ENCODE measurements around the gene TGFB3. TPM values are rescaled to one million over a fixed set of nuclear protein-coding genes. Genes with fewer than 3 reads are reported as not detected.

TGFB3 gene
- total and polyA plus RNA-seq, 2 donors (not counting 1 experiment from before 2014, with no cell fraction given) = 7.0 to 9.4 TPM

DNA sequence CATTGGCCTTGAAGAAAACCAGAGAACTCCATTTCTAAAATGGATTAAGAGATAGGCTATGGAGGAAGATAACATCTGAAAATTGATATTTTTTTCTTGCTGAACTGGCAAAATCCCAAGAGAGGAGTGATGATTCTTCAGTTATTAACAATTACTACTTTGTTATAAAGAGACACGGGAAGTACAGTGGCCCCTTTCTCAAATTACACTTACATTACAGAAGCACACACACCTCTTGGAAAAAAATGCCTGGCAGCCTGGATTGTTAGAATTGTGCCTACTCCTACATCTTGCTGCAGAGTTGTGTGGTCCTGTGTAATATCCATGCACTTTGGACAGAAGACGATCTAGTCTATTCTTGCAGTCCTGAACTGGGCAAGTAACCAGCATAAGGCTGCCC lies 71.7 kb downstream of the TGFB3 start:
- 100% methylated on average over 1 of the region's 2 CpGs for WGBS (ENCODE audit: insufficient coverage)
- no peaks in the 10 kb centered on the region for H3K27me3 Mint-ChIP-seq
- TF ChIP-seq EZH2 (IDR thresholded peaks at IDR 0.05; ENCODE audit: borderline replicate concordance, insufficient read depth, low read depth, low read length, poor library complexity, severe bottlenecking) = no peak
- TF ChIP-seq, protein P1, sequence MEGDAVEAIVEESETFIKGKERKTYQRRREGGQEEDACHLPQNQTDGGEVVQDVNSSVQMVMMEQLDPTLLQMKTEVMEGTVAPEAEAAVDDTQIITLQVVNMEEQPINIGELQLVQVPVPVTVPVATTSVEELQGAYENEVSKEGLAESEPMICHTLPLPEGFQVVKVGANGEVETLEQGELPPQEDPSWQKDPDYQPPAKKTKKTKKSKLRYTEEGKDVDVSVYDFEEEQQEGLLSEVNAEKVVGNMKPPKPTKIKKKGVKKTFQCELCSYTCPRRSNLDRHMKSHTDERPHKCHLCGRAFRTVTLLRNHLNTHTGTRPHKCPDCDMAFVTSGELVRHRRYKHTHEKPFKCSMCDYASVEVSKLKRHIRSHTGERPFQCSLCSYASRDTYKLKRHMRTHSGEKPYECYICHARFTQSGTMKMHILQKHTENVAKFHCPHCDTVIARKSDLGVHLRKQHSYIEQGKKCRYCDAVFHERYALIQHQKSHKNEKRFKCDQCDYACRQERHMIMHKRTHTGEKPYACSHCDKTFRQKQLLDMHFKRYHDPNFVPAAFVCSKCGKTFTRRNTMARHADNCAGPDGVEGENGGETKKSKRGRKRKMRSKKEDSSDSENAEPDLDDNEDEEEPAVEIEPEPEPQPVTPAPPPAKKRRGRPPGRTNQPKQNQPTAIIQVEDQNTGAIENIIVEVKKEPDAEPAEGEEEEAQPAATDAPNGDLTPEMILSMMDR (IDR thresholded peaks at IDR 0.05) = no peak
- CTCF ChIA-PET = interaction anchor here (14.1 kb wide), 1 partner anchor 70 kb away, joined by 376 read pairs; the partner anchor contains the start of genes IFT43 and TGFB3
- H3K4me1 Mint-ChIP-seq = no peaks in the 10 kb centered on the region
- H3K4me3 Mint-ChIP-seq = no peak overlapping the region
- ATAC-seq (ENCODE audit: low read depth) (no peak), DNase-seq (no peak)
- Histone ChIP-seq H3K36me3 (replicated peaks in 1 of 2; ENCODE audit: control extremely low read depth in 1 of 2, control insufficient read depth in 1 of 2, extremely low read depth in 1 of 2, insufficient read depth in 2 of 2, low read length in 1 of 2) (no peaks in the 10 kb centered on the region), H3K9me3 (ENCODE audit: control extremely low read depth in 1 of 3, control insufficient read depth in 2 of 3, insufficient read depth in 1 of 3, low read length in 2 of 3) (no peaks in the 10 kb centered on the region), H3K4me2 (replicated peaks; ENCODE audit: low read depth, low read length, poor library complexity, severe bottlenecking) (no peak overlapping the region), H3K4me1 (ENCODE audit: control insufficient read depth in 2 of 2, insufficient read depth in 2 of 2, low read length in 2 of 2) (no peaks in the 10 kb centered on the region), H3K27me3 (replicated peaks in 1 of 4; ENCODE audit: control extremely low read depth in 1 of 4, control insufficient read depth in 3 of 4, insufficient read depth in 4 of 4, low read length in 3 of 4) (no peaks in the 10 kb centered on the region), H3K9ac (ENCODE audit: low read length) (no peak overlapping the region), H2AFZ (ENCODE audit: insufficient read depth, low read depth, low read length, poor library complexity, severe bottlenecking) (no peak overlapping the region), H4K20me1 (ENCODE audit: control insufficient read depth, insufficient read depth, low read length, poor library complexity, severe bottlenecking) (no peaks in the 10 kb centered on the region), H3K27ac (ENCODE audit: low read length in 2 of 2) (no peak overlapping the region), H3K4me3 (ENCODE audit: control extremely low read depth in 1 of 5, extremely low read depth in 1 of 5, insufficient read depth in 1 of 5, low read depth in 2 of 5, low read length in 4 of 5) (no peak overlapping the region), H3K79me2 (ENCODE audit: control insufficient read depth, insufficient read depth, low read length) (no peaks in the 10 kb centered on the region)
- H3K27ac Mint-ChIP-seq = no peak overlapping the region
- POLR2A ChIA-PET = no interaction called here
- no peaks in the 10 kb centered on the region for H3K9me3 Mint-ChIP-seq (ENCODE audit: insufficient read depth)
- intact Hi-C loops (cut with micrococcal nuclease) = no loop called here

DNA sequence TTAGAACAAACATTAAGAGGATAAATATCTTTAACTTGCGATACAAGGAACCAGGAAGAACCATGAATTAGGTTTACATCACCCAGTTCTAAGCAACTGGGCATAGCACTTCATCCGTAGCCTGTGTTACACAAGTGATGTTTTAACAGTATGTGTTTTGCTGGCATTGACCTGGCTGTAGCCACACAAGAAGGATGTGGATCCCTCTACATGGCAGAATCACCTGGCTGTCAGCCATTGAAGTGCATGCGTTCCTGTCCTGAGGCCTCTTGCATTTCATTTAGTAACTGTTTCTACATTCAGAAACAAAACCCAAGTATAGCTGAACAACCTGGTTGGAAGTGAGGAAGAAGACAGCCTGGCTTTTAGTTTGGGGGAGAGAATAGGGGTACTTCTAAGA lies 72.2 kb downstream of the TGFB3 start:
- no peak for TF ChIP-seq EZH2 (IDR thresholded peaks at IDR 0.05; ENCODE audit: borderline replicate concordance, insufficient read depth, low read depth, low read length, poor library complexity, severe bottlenecking)
- TF ChIP-seq, protein P1 (IDR thresholded peaks at IDR 0.05) = no peak
- Histone ChIP-seq H3K36me3 (replicated peaks in 1 of 2; ENCODE audit: control extremely low read depth in 1 of 2, control insufficient read depth in 1 of 2, extremely low read depth in 1 of 2, insufficient read depth in 2 of 2, low read length in 1 of 2) (no peaks in the 10 kb centered on the region), H2AFZ (ENCODE audit: insufficient read depth, low read depth, low read length, poor library complexity, severe bottlenecking) (no peak overlapping the region), H4K20me1 (ENCODE audit: control insufficient read depth, insufficient read depth, low read length, poor library complexity, severe bottlenecking) (no peaks in the 10 kb centered on the region), H3K4me3 (ENCODE audit: control extremely low read depth in 1 of 5, extremely low read depth in 1 of 5, insufficient read depth in 1 of 5, low read depth in 2 of 5, low read length in 4 of 5) (no peak overlapping the region), H3K27ac (ENCODE audit: low read length in 2 of 2) (no peak overlapping the region), H3K27me3 (replicated peaks in 1 of 4; ENCODE audit: control extremely low read depth in 1 of 4, control insufficient read depth in 3 of 4, insufficient read depth in 4 of 4, low read length in 3 of 4) (no peaks in the 10 kb centered on the region), H3K9ac (ENCODE audit: low read length) (no peak overlapping the region), H3K4me1 (ENCODE audit: control insufficient read depth in 2 of 2, insufficient read depth in 2 of 2, low read length in 2 of 2) (no peaks in the 10 kb centered on the region), H3K9me3 (ENCODE audit: control extremely low read depth in 1 of 3, control insufficient read depth in 2 of 3, insufficient read depth in 1 of 3, low read length in 2 of 3) (no peaks in the 10 kb centered on the region), H3K4me2 (replicated peaks; ENCODE audit: low read depth, low read length, poor library complexity, severe bottlenecking) (no peak overlapping the region), H3K79me2 (ENCODE audit: control insufficient read depth, insufficient read depth, low read length) (no peaks in the 10 kb centered on the region)
- no peak overlapping the region for H3K4me3 Mint-ChIP-seq
- ChIA-PET CTCF (interaction anchor here (14.1 kb wide), 1 partner anchor 70 kb away, joined by 376 read pairs; the partner anchor contains the start of genes IFT43 and TGFB3), POLR2A (no interaction called here)
- ATAC-seq (ENCODE audit: low read depth) (no peak), DNase-seq (no peak)
- 100% methylated on average over 1 of the region's 3 CpGs for WGBS (ENCODE audit: insufficient coverage)
- no peaks in the 10 kb centered on the region for H3K4me1 Mint-ChIP-seq
- intact Hi-C loops (cut with micrococcal nuclease) = no loop called here
- H3K9me3 Mint-ChIP-seq (ENCODE audit: insufficient read depth) = no peaks in the 10 kb centered on the region
- H3K27me3 Mint-ChIP-seq = no peaks in the 10 kb centered on the region
- no peak overlapping the region for H3K27ac Mint-ChIP-seq

Other genes starting within 250 kb of the TGFB3 start
- 20.2 and 21.5 TPM in 2 replicates for gene IFT43, start 3.8 kb upstream of the TGFB3 start, total RNA-seq
- 14.7 and 15.6 TPM in 2 replicates for gene IFT43, start 3.8 kb upstream of the TGFB3 start, polyA plus RNA-seq
- gene GPATCH2L, start 169.9 kb upstream of the TGFB3 start, total RNA-seq = 82.7 and 97.8 TPM in 2 replicates
- 17.4 and 20.5 TPM in 2 replicates for gene GPATCH2L, start 169.9 kb upstream of the TGFB3 start, polyA plus RNA-seq